H9 (cell line): ENCODE measurements around the gene ZSWIM8. TPM values are rescaled to one million over a fixed set of nuclear protein-coding genes. Genes with fewer than 3 reads are reported as not detected.

Experiments used
- DNase-seq: peaks from one replicate; pipeline ENCODE4 v3.0.0-alpha.2; 2017
- H2AFZ ChIP-seq: one replicate; pipeline ENCODE4 v1.6.1; 2013; ENCODE audit warnings: mild to moderate bottlenecking, low read length, control low read depth, moderate library complexity
- H2AK5ac ChIP-seq: 2 replicates; pipeline ENCODE4 v1.6.1; 2013; ENCODE audit warnings: low read length, control low read depth, mixed read lengths; ENCODE audit not compliant: insufficient read length
- H2BK120ac ChIP-seq: one replicate; pipeline ENCODE4 v1.6.1; 2013; ENCODE audit warnings: low read depth, mild to moderate bottlenecking, low read length, control low read depth, inconsistent platforms; ENCODE audit not compliant: poor library complexity, severe bottlenecking
- H2BK12ac ChIP-seq: 2 replicates; pipeline ENCODE4 v1.6.1; 2013; ENCODE audit warnings: low read length, control low read depth, mixed read lengths, low read depth; ENCODE audit not compliant: insufficient read length
- H2BK15ac ChIP-seq: 2 replicates; pipeline ENCODE4 v1.6.1; 2013; ENCODE audit warnings: low read depth, low read length, control low read depth
- H2BK20ac ChIP-seq: one replicate; pipeline ENCODE4 v1.6.1; 2013; ENCODE audit warnings: low read depth, mild to moderate bottlenecking, low read length, control low read depth, inconsistent platforms; ENCODE audit not compliant: poor library complexity, severe bottlenecking
- H2BK5ac ChIP-seq: 2 replicates; pipeline ENCODE4 v1.6.1; 2013; ENCODE audit warnings: low read length, control low read depth, mixed read lengths; ENCODE audit not compliant: insufficient read length
- H3K14ac ChIP-seq: 2 replicates; pipeline ENCODE4 v1.6.1; 2013; ENCODE audit warnings: low read length, control low read depth; ENCODE audit not compliant: insufficient read depth
- H3K18ac ChIP-seq: 2 replicates; pipeline ENCODE4 v1.6.1; 2013; ENCODE audit warnings: low read depth, mild to moderate bottlenecking, mixed read lengths, low read length, control low read depth; ENCODE audit not compliant: insufficient read length
- H3K23ac ChIP-seq: 2 replicates; pipeline ENCODE4 v1.6.1; 2013; ENCODE audit warnings: low read length, control low read depth, mixed read lengths, low read depth; ENCODE audit not compliant: insufficient read length
- H3K23me2 ChIP-seq: 2 replicates; pipeline ENCODE4 v1.6.1; 2013; ENCODE audit warnings: low read depth, mild to moderate bottlenecking, mixed read lengths, low read length, control low read depth; ENCODE audit not compliant: insufficient read length, poor library complexity, severe bottlenecking
- H3K27ac ChIP-seq: 2 replicates; pipeline ENCODE4 v1.5.1; 2013; ENCODE audit warnings: low read length, control low read depth, mixed read lengths, low read depth; ENCODE audit not compliant: insufficient read length
- H3K27me3 ChIP-seq: 2 replicates; pipeline ENCODE4 v1.6.1; 2013; ENCODE audit warnings: low read length, control low read depth, inconsistent platforms; ENCODE audit not compliant: insufficient read depth
- H3K4ac ChIP-seq: 2 replicates; pipeline ENCODE4 v1.6.1; 2013; ENCODE audit warnings: low read depth, mild to moderate bottlenecking, control low read depth, inconsistent platforms, low read length, moderate library complexity
- H3K4me1 ChIP-seq: 2 replicates; pipeline ENCODE4 v1.6.1; 2013; ENCODE audit warnings: low read length, control low read depth, inconsistent platforms; ENCODE audit not compliant: insufficient read depth
- H3K4me2 ChIP-seq: 2 replicates; pipeline ENCODE4 v1.6.1; 2013; ENCODE audit warnings: low read length, control low read depth, mixed read lengths; ENCODE audit not compliant: insufficient read length, insufficient read depth
- H3K56ac ChIP-seq: 2 replicates; pipeline ENCODE4 v1.6.1; 2013; ENCODE audit warnings: low read depth, mild to moderate bottlenecking, mixed read lengths, low read length, control low read depth; ENCODE audit not compliant: insufficient read length
- H3K79me1 ChIP-seq: 2 replicates; pipeline ENCODE4 v1.6.1; 2013; ENCODE audit warnings: low read depth, mild to moderate bottlenecking, moderate library complexity, low read length, control low read depth, inconsistent platforms; ENCODE audit not compliant: insufficient read depth, poor library complexity, severe bottlenecking
- H3K79me2 ChIP-seq: 2 replicates; pipeline ENCODE4 v1.6.1; 2013; ENCODE audit warnings: low read length, control low read depth, inconsistent platforms; ENCODE audit not compliant: insufficient read depth
- H3K9ac ChIP-seq: 2 replicates; pipeline ENCODE4 v1.6.1; 2013; ENCODE audit warnings: low read length, control low read depth, mixed read lengths; ENCODE audit not compliant: insufficient read length; ENCODE audit errors: extremely low read depth
- H3K9me3 ChIP-seq: one replicate; pipeline ENCODE4 v1.6.1; 2013; ENCODE audit warnings: low read depth, low read length, inconsistent platforms; ENCODE audit not compliant: control insufficient read depth
- H3T11ph ChIP-seq: one replicate; pipeline ENCODE4 v1.6.1; 2013; ENCODE audit warnings: mild to moderate bottlenecking, low read length, control low read depth, inconsistent platforms
- H4K20me1 ChIP-seq: one replicate; pipeline ENCODE4 v1.6.1; 2013; ENCODE audit not compliant: control insufficient read depth, insufficient read length, insufficient read depth
- H4K5ac ChIP-seq: 2 replicates; pipeline ENCODE4 v1.6.1; 2013; ENCODE audit warnings: low read depth, mild to moderate bottlenecking, mixed read lengths, low read length, control low read depth; ENCODE audit not compliant: insufficient read length
- H4K8ac ChIP-seq: replicated peaks from 2 replicates; pipeline ENCODE4 v1.6.1; 2013; ENCODE audit warnings: low read length, control low read depth, mixed read lengths, low read depth; ENCODE audit not compliant: insufficient read length
- H4K91ac ChIP-seq: 2 replicates; pipeline ENCODE4 v1.6.1; 2013; ENCODE audit warnings: low read depth, mild to moderate bottlenecking, moderate library complexity, mixed read lengths, low read length, control low read depth; ENCODE audit not compliant: insufficient read length
- H3K27ac Mint-ChIP-seq, 3 experiments: 2 replicates in 2 of 3; 3 replicates in 1 of 3; pipeline ENCODE4 v1.8.0; 2020 to 2021; ENCODE audit warnings: mixed read lengths in 3 of 3, mild to moderate bottlenecking in 1 of 3, moderate library complexity in 1 of 3
- H3K27me3 Mint-ChIP-seq: 2 replicates; pipeline ENCODE4 v1.8.0; 2021; ENCODE audit warnings: low read depth, mild to moderate bottlenecking, moderate library complexity, mixed read lengths
- H3K36me3 Mint-ChIP-seq, 3 experiments: 2 replicates in 2 of 3; 3 replicates in 1 of 3; pipeline ENCODE4 v1.8.0; 2020 to 2021; ENCODE audit warnings: low read depth in 3 of 3, mixed read lengths in 3 of 3; ENCODE audit not compliant: insufficient read depth in 1 of 3
- H3K4me1 Mint-ChIP-seq, 2 experiments: 2 replicates each; pipeline ENCODE4 v1.8.0; 2020; ENCODE audit warnings: mixed read lengths in 2 of 2
- H3K4me3 Mint-ChIP-seq, 2 experiments: 2 replicates in 1 of 2; 3 replicates in 1 of 2; pipeline ENCODE4 v1.8.0; 2020 to 2021; ENCODE audit warnings: mild to moderate bottlenecking in 2 of 2, mixed read lengths in 2 of 2, moderate library complexity in 1 of 2
- H3K9me3 Mint-ChIP-seq, 2 experiments: 2 replicates in 1 of 2; 3 replicates in 1 of 2; pipeline ENCODE4 v1.8.0; 2020; ENCODE audit warnings: mild to moderate bottlenecking in 2 of 2, mixed read lengths in 2 of 2, moderate library complexity in 1 of 2
- WGBS: extraction: QIAGEN DNeasy Blood & Tissue Kit; methylation state at CpG from one replicate; pipeline ENCODE4 v1.1.7; 2013; ENCODE audit warnings: missing lambda C conversion rate, low lambda C conversion rate, mixed read lengths; ENCODE audit not compliant: insufficient read length; ENCODE audit errors: extremely low coverage; 5-methylcytosine and 5-hydroxymethylcytosine counted together
- total RNA-seq: library from RNA; stranded (reverse); gene quantifications from 2 replicates; pipeline ENCODE4 v1.2.1, GENCODE V29; 2021
- TF ChIP-seq, protein P1 (sequence below): fragments of 200-600 bp; sonication (generic); conservative IDR thresholded peaks from 3 replicates; pipeline ENCODE4 v1.8.0; 2021; ENCODE audit warnings: antibody characterized with exemption, mild to moderate bottlenecking

Gene ZSWIM8
- total RNA-seq, 1 experiment from 2014 or later: 41.0 TPM

DNA sequence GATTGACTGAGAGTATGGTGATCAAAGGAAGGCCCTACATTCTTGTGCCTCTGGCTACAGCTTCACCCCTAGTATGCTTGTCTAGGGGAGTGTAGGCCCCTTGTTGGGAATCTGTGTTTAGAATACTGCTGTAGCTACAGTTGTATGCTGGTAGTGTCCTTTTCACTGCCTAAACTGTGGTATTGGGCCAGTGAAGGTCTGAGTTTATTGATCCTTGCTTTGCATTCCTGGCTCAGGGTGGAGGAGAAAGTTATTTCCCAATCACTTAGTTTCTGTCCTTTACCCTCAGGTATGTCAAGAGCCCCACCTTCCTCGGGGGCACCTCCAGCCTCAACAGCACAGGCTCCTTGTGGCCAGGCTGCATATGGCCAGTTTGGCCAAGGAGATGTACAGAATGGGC lies 34.6 kb upstream of the ZSWIM8 start:
- Histone ChIP-seq H3K56ac (no peak overlapping the region), H4K91ac (no peak overlapping the region), H3K4me2 (no peak overlapping the region), H3K14ac (no peak overlapping the region), H3K18ac (no peak overlapping the region), H2AFZ (no peak overlapping the region), H2AK5ac (no peak overlapping the region), H3K23me2 (no peaks in the 10 kb centered on the region), H3K27me3 (no peaks in the 10 kb centered on the region), H2BK5ac (no peak overlapping the region), H4K8ac (no peak overlapping the region), H3K23ac (no peak overlapping the region), H2BK12ac (no peak overlapping the region), H2BK20ac (no peak overlapping the region), H3K79me1 (no peaks in the 10 kb centered on the region), H3K4ac (no peak overlapping the region), H2BK15ac (no peak overlapping the region), H3K27ac (no peak overlapping the region), H3K9me3 (no peaks in the 10 kb centered on the region), H2BK120ac (no peak overlapping the region), H3K9ac (no peak overlapping the region), H3T11ph (no peak overlapping the region), H3K4me1 (no peaks in the 10 kb centered on the region), H4K5ac (no peak overlapping the region), H3K79me2 (no peaks in the 10 kb centered on the region), H4K20me1 (no peaks in the 10 kb centered on the region)
- no peak for DNase-seq
- H3K9me3 Mint-ChIP-seq: no peaks in the 10 kb centered on the region
- WGBS: no CpG with 5 or more reads among the region's 1 CpG
- peaks cover 3 to 58% (median 27%) of the 10 kb centered on the region in 3 experiments; a peak in 6 of 7 replicates for H3K36me3 Mint-ChIP-seq
- H3K27ac Mint-ChIP-seq: no peak overlapping the region
- no peak overlapping the region for H3K4me3 Mint-ChIP-seq
- no peaks in the 10 kb centered on the region for H3K4me1 Mint-ChIP-seq
- no peaks in the 10 kb centered on the region for H3K27me3 Mint-ChIP-seq
- TF ChIP-seq, protein P1, sequence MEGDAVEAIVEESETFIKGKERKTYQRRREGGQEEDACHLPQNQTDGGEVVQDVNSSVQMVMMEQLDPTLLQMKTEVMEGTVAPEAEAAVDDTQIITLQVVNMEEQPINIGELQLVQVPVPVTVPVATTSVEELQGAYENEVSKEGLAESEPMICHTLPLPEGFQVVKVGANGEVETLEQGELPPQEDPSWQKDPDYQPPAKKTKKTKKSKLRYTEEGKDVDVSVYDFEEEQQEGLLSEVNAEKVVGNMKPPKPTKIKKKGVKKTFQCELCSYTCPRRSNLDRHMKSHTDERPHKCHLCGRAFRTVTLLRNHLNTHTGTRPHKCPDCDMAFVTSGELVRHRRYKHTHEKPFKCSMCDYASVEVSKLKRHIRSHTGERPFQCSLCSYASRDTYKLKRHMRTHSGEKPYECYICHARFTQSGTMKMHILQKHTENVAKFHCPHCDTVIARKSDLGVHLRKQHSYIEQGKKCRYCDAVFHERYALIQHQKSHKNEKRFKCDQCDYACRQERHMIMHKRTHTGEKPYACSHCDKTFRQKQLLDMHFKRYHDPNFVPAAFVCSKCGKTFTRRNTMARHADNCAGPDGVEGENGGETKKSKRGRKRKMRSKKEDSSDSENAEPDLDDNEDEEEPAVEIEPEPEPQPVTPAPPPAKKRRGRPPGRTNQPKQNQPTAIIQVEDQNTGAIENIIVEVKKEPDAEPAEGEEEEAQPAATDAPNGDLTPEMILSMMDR: no peak
